Head of caudate nucleus (tissue), 42 donors: ENCODE results near the gene C4orf50.

ENCODE experiments used
- DNase-seq, 42 donors: peaks; one replicate each; pipeline versions ENCODE4 v3.0.0 to v3.0.0-alpha.2; 2020 to 2021; ENCODE audit warnings: mixed read lengths in 7 of 42
- intact Hi-C: fragments of 100-400 bp; cut with DNase I; formaldehyde crosslinking; loops from one replicate; pipeline ENCODE4 v1.15.0; 2022

C4orf50 gene

DNA sequence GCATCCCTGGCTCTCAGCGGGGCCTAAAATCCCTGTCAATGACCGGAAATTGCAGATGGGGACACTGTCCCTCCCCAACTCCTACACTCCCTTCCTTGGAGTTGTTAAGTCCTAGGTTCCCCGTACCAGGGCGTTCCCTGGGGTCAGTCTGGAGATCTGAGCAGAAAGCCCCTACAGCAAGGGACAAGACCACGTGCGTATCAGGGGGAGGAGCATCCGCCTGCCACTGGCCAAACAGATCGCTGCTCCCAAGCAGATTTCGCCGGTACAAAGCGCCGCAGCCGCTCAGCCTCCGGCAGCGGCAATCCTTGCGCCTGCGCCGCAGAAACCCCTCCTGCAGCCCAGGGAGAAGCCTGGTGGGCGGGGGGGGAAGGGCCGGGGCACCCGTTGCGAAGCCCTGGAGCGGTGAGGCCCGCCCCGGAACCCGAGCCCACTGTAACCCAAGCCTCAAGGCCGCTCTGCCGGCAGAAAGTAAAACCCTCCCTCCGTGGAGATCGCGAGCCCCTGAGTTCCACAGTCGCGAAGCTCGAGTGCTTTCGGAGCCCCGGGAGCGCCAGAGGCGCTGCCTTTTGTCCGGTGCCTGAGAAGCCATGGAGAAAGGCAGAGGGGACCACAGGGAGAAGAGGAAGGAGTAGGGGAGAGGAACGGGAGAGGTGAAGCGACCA lies 128.0 kb downstream of the C4orf50 start:
- peak; percentile 45 to 91 (median 79) for DNase-seq
- intact Hi-C loops: no loop called here

- intact Hi-C loops: no loop called here
- no peak for DNase-seq
Measured at GRCh38 chr4:5889002-5889696, 129.1 kb downstream of the C4orf50 start.

DNA sequence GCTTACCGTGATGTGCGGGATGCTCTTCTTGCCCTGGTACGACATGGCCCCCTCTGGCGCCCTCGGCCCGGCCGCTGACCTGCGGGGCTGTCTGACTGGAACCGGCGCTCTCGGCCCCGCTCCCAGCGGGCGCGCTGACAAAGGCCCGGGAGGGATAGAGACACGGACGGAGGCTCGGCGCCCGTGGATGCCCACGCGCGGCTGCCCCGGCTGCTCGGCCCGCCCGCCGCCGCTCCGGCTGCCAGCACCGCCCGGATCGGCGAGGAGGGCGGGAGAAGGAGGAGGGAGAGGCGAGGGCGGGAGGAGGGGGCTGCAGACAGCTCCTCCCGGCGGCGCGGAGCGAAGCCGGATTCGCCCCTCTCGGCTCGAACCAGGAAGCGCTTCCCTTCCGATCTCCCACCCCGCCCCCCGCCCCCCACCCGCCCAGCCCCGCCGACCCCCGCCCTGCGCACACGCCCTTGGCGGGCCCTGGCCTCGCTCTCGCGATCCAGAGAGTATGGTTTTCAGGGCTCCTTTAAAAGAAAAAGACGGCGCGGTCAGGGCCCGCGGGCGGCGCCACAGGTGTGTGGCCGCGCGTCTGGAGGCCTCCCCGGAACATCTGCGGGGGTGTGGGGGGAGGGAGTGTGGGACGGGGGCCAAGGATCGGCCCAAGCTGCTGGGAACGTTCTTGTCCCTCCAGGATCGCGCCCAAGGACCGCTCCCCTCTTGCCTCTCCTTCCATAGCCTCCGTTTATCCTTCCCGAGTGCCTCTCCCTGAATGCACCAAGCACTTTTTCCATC lies 129.8 kb downstream of the C4orf50 start:
- intact Hi-C loops: no loop called here
- peak in 36 of 42 donors; percentile 48 to 87 (median 66) for DNase-seq

GRCh38 chr4:5887361-5888221 lies 130.6 kb downstream of the C4orf50 start:
- peak in 7 of 42 donors; percentile 28 to 53 (median 37) for DNase-seq
- intact Hi-C loops: no loop called here

GRCh38 chr4:5887011-5887360 lies 131.2 kb downstream of the C4orf50 start:
- intact Hi-C loops: no loop called here
- no peak for DNase-seq

DNA sequence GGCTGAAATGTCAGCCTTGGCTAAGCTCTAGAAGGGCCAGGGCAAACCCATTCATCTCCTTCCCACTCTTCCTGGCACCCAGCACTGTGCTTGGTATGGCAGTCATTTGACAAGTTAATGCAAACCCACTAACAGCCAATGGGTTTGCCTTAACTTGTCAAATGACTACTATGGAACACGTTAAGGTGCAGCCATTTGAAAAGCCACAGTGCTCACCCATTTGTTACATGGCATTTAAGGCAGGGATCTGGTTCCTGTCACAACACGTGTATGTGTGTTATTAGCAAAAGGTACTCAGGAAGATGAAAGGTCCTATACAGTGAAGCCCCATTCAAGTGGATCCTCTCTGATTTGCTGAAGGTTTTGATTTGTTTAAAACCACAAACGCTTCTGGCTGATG lies 132.5 kb downstream of the C4orf50 start:
- no peak for DNase-seq
- intact Hi-C loops: no loop called here

DNA sequence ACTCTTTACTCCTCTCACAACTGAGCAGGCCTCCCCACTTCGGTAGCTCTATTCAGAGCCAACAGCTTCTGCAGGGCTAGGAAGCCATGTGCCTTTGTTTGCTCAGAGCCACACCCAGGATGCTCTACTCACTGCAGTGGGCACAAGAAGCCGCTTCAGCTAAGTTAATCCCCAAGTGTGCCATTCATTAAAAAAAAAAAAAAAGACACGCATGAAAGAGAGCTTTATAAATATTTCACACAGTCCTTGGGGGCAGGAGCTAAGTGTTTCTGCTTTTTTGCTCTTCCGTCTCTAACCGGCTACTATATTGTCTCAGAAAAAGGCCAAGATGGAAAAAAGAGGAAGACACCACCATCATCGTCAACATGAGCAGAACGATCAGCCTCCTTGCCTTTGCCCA lies 133.4 kb downstream of the C4orf50 start:
- intact Hi-C loops: no loop called here
- no peak for DNase-seq

DNA sequence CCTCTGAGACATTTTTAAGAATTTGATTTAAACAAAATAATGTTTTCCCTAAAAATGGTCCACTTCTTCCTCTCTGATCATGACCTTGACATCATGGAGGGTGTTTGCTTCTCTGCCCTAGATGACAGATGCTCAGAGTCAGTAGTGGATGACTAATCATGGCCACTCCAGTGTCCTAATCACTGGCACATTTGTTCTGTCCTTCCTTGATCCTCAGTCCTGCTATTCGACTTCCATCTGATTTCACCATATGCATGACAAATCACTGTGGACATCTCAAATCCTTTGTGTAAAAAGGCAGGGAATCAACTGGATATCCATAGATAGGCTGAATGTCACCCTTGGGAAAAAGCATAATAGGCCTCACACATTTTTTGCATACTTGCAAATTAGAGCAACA lies 134.3 kb downstream of the C4orf50 start:
- no peak for DNase-seq
- intact Hi-C loops: no loop called here

- intact Hi-C loops: no loop called here
- peak in 30 of 42 donors; percentile 26 to 91 (median 68) for DNase-seq
Measured at GRCh38 chr4:5882947-5883346, 135.3 kb downstream of the C4orf50 start.

DNA sequence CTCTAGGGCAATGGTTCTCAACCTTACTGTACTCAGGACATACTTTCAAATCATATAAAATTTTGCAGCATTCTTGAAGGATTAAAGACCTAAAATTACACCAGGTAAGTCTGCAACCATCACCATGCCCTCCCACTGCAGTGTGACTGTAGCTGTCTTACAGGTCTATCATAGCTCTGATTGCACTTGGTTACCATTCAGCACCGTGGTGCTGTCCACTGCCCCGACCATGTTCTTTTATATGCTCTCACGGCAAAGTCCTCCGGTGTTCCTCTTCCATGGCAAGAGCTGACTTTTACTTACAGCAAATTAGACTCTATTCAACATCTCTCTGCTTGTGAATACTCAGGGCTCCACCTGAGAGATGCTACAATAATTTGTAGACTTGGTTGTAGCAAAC lies 136.9 kb downstream of the C4orf50 start:
- DNase-seq: no peak
- intact Hi-C loops: no loop called here

DNA sequence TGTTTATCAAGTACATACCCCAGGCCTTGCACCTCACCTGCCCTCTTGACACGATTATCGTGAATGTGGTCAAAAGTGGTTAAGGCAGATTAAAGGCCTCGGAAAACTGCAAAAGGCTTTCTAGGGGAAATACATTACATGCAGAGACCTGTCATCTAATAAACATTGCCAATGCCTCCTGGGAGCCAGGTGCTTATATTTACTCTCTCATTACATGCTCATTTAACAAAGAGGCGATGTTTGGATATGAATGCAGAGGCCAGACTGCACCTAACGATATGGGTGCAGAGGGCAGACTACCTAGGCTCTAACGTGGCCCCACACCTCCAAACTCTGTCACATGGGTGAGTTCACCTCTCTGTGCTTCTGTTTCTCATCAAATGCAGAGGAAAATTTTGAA lies 139.9 kb downstream of the C4orf50 start:
- intact Hi-C loops: no loop called here
- no peak for DNase-seq

- no peak for DNase-seq
- intact Hi-C loops: no loop called here
Measured at GRCh38 chr4:5877392-5877791, 140.8 kb downstream of the C4orf50 start.

GRCh38 chr4:5874811-5875449 lies 143.3 kb downstream of the C4orf50 start:
- intact Hi-C loops: no loop called here
- peak in 35 of 42 donors; percentile 33 to 91 (median 68) for DNase-seq

DNA sequence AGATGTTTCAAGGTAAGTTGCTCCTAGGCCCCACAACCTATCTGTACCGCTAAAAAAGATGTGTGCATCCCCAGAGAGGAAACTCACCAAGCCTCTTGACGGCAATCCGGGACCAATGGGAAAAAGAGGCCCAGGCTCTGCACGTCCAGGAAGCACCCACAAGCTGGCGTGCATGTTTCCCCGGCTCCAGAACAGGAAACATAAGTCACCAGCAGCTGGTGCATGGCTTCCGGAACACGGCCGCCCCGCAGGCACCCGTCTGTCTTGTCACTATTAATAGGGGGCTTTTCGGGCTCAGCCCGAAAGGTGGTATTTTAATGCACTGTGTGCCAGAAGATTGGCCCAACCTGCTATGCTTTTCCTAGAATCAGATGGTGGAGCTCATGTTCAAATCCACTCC lies 147.5 kb downstream of the C4orf50 start:
- DNase-seq: no peak
- intact Hi-C loops: no loop called here

- intact Hi-C loops: no loop called here
- no peak for DNase-seq
Measured at GRCh38 chr4:5869966-5870619, 148.1 kb downstream of the C4orf50 start.

DNA sequence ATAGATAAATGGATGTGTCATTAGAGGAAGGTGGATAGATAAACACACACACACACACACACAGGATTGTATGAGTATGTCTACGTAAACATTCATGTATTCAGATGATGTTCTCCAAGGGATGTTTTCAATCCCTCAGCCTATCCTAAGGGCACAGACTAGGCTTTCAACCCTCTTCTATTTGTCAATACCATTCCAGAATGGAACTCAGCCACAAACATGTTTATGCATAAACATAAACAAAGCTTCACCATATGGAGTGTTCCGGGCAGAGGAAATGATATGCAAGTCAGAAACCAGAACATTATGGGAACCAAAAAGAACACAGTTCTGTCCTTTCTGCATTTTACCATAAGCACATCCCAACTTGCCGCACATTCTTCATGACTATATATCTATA lies 150.4 kb downstream of the C4orf50 start:
- intact Hi-C loops: no loop called here

DNA sequence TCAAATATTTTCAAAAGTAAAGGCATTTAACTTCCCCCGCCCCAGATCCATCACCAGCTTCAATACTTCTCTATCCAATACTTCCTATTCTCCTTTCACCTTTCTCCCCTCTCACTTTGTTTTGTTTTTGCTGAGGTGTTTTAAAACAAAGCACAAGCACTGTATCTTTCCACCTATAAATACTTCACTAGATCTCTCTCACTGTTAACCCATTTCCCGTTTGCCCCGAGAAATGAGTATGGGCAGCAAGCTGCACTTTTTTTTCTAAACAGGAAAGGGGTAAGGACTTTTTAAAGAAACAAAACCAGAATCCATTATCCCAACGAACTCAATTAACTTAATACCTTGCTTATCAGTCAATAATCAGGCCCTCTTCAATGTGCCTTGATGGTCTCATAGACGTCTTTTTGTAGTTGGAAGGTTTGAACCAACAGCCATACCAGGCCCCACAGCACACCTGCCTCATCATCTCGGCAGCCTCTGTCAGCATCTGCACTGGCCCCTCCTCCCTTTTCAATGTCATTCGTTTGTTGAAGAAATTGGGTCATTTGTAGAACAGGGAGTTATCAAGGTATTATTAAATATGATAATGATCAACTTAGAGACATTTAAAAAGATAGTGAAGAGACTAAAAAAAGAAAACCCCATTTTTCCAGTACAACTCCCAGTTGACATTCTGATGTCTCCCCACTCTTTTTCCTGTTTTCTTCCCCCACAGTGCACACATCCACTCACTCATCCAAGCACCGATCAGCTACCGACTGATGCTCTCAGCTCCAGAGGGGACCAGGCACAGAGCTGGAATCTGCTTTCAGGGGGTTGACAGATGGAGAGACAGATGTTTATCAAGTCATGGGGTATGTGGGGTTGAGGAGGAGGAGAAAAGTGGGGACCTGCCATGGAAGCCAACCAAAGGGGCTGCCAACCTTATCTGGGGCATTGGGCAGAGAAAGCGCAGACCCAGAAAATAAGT lies 151.1 kb downstream of the C4orf50 start:
- intact Hi-C loops: no loop called here
- peak in 5 of 42 donors; percentile 49 to 63 (median 51) for DNase-seq

More for the DNA sequence above, 150.4 kb downstream of the C4orf50 start:
- DNase-seq: no peak
